Measurements from ENCODE around the gene NEU2. TPM values are rescaled to one million over a fixed set of nuclear protein-coding genes. Genes with fewer than 3 reads are reported as not detected.

The NEU2 gene
- polyA plus RNA-seq, 2 of the 4 experiments (the other 2 are of a cell fraction) = not detected

DNA sequence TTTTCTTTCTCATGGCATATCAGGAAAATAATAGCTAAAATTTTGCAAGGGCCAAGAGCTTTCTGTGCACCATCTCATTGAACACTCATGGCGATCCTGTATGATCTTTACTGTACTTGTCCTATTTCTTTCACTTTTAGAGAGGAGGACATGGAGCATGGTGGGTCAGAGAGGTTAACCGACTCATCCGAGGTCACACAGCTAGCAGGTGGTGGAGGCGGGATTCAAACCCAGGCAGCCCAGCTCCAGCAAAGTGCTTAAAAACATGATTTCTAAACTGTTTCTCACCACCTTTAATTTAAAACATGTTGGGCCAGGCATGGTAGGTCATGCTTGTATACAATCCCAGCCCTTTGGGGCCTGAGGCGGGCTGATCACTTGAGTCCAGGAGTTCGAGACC lies 25.8 kb upstream of the NEU2 start (continued):
- no peak for TF ChIP-seq CBX2 (IDR thresholded peaks at IDR 0.05; ENCODE audit: borderline replicate concordance, low read depth)

DNA sequence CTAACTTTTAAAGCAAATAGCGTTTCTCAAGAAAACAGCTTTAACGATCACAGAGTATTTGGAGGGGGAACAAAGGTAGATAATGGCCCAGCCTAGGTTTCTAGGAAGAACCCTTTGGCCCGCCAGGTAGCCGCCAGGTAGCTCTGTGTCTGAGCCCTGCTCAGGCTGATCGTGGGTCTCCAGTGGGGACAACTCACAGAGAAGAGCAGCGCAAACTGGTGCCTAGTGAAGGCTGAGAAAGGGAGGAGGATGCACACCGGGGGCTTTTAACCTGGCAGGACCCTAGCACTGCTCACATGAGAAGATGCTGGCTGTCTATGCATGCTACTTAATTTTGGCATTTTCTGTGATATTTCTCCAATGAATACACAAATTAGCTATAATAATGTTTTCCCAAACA lies 25.2 kb upstream of the NEU2 start:
- Histone ChIP-seq H3K4me2 (no peak overlapping the region), H3K27ac (no peak overlapping the region), H3K9me3 (no peaks in the 10 kb centered on the region), H3K4me3 (no peak overlapping the region), H3K4me1 (peaks cover 12% of the 10 kb centered on the region)
- DNase-seq (ENCODE audit: low read depth in 1 of 2, low spot score in 1 of 2) = no peak
- FAIRE-seq = no peak
- ChIA-PET CTCF (interaction anchor here (2.9 to 3.0 kb wide), 2 partner anchors 22 to 47 kb away, joined by 12 to 16 read pairs; no protein-coding TSS in a partner anchor), POLR2A (no interaction called here)
- TF ChIP-seq GATA3 (IDR thresholded peaks at IDR 0.05; ENCODE audit: borderline replicate concordance) (no peak), JUN (IDR thresholded peaks at IDR 0.05) (no peak)
- ATAC-seq = no peak
- WGBS (ENCODE audit: missing lambda C conversion rate) = 86% methylated on average over 7 of the region's 7 CpGs

DNA sequence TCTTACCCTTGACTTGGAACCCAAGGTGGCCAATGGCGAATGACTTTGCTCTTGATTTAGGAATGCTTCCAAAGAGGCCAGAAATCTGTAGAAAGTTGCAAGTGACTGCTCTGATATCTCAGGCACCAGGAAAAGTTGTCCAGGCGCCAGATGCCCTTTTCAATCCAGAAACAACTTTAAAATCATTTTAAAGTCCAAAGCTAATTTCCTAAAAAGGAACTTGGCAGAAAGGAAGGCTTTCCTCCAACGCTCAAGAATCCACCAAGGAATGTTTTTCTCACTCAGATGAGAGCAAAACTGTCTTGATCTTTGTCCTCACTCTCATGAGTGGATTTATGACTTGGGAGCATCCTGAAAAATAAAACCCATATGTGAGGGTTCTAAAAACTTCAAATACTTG lies 24.7 kb upstream of the NEU2 start:
- DNase-seq (ENCODE audit: low read depth in 1 of 2, low spot score in 1 of 2) (no peak), FAIRE-seq (no peak), ATAC-seq (no peak)
- 86% methylated on average over 3 of the region's 3 CpGs for WGBS (ENCODE audit: missing lambda C conversion rate)
- CTCF ChIA-PET = interaction anchor here (0.6 to 3.0 kb wide), 4 partner anchors 14 to 111 kb away, joined by 3 to 16 read pairs (median 10); no protein-coding TSS in a partner anchor
- no peak overlapping the region for H3K27ac ChIP-seq
- POLR2A ChIA-PET = no interaction called here
- no peak overlapping the region for H3K4me2 ChIP-seq
- H3K9me3 ChIP-seq = no peaks in the 10 kb centered on the region
- H3K4me1 ChIP-seq = peaks cover 17% of the 10 kb centered on the region
- TF ChIP-seq FOSB (CRISPR knock-in tag; IDR thresholded peaks at IDR 0.05) = no peak
- TF ChIP-seq, protein P1, sequence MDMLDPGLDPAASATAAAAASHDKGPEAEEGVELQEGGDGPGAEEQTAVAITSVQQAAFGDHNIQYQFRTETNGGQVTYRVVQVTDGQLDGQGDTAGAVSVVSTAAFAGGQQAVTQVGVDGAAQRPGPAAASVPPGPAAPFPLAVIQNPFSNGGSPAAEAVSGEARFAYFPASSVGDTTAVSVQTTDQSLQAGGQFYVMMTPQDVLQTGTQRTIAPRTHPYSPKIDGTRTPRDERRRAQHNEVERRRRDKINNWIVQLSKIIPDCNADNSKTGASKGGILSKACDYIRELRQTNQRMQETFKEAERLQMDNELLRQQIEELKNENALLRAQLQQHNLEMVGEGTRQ (IDR thresholded peaks at IDR 0.05) = no peak
- TF ChIP-seq CBX8 (IDR thresholded peaks at IDR 0.05) = no peak
- TF ChIP-seq, protein P2, sequence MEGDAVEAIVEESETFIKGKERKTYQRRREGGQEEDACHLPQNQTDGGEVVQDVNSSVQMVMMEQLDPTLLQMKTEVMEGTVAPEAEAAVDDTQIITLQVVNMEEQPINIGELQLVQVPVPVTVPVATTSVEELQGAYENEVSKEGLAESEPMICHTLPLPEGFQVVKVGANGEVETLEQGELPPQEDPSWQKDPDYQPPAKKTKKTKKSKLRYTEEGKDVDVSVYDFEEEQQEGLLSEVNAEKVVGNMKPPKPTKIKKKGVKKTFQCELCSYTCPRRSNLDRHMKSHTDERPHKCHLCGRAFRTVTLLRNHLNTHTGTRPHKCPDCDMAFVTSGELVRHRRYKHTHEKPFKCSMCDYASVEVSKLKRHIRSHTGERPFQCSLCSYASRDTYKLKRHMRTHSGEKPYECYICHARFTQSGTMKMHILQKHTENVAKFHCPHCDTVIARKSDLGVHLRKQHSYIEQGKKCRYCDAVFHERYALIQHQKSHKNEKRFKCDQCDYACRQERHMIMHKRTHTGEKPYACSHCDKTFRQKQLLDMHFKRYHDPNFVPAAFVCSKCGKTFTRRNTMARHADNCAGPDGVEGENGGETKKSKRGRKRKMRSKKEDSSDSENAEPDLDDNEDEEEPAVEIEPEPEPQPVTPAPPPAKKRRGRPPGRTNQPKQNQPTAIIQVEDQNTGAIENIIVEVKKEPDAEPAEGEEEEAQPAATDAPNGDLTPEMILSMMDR (IDR thresholded peaks at IDR 0.05) = no peak
- TF ChIP-seq RNF2 (IDR thresholded peaks at IDR 0.05; ENCODE audit: borderline replicate concordance, low read depth) = no peak
- no peak for TF ChIP-seq HOXA7 (CRISPR knock-in tag; IDR thresholded peaks at IDR 0.05)
- no peak for TF ChIP-seq HDAC2 (IDR thresholded peaks at IDR 0.05)
- no peak for TF ChIP-seq TFCP2L1 (CRISPR knock-in tag; IDR thresholded peaks at IDR 0.05)
- TF ChIP-seq RFX5 (IDR thresholded peaks at IDR 0.05) = no peak
- TF ChIP-seq, protein P3, sequence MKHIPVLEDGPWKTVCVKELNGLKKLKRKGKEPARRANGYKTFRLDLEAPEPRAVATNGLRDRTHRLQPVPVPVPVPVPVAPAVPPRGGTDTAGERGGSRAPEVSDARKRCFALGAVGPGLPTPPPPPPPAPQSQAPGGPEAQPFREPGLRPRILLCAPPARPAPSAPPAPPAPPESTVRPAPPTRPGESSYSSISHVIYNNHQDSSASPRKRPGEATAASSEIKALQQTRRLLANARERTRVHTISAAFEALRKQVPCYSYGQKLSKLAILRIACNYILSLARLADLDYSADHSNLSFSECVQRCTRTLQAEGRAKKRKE (CRISPR knock-in tag; IDR thresholded peaks at IDR 0.05; ENCODE audit: low read depth) = no peak
- no peak for TF ChIP-seq ZFP36 (IDR thresholded peaks at IDR 0.05; ENCODE audit: borderline replicate concordance, partially characterized antibody)
- no peak for TF ChIP-seq SMC3 (IDR thresholded peaks at IDR 0.05)
- no peak for TF ChIP-seq BHLHE40 (IDR thresholded peaks at IDR 0.05; ENCODE audit: low read depth, low read length)
- TF ChIP-seq ESRRA (IDR thresholded peaks at IDR 0.05; ENCODE audit: borderline replicate concordance, low read length) = no peak
- TF ChIP-seq MAZ (IDR thresholded peaks at IDR 0.05; ENCODE audit: borderline replicate concordance, low read depth, low read length) = no peak
- no peak for TF ChIP-seq HOXB5 (CRISPR knock-in tag; IDR thresholded peaks at IDR 0.05)
- TF ChIP-seq, protein P4, sequence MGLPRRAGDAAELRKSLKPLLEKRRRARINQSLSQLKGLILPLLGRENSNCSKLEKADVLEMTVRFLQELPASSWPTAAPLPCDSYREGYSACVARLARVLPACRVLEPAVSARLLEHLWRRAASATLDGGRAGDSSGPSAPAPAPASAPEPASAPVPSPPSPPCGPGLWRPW (IDR thresholded peaks at IDR 0.05) = no peak
- H3K4me3 ChIP-seq = no peak overlapping the region

DNA sequence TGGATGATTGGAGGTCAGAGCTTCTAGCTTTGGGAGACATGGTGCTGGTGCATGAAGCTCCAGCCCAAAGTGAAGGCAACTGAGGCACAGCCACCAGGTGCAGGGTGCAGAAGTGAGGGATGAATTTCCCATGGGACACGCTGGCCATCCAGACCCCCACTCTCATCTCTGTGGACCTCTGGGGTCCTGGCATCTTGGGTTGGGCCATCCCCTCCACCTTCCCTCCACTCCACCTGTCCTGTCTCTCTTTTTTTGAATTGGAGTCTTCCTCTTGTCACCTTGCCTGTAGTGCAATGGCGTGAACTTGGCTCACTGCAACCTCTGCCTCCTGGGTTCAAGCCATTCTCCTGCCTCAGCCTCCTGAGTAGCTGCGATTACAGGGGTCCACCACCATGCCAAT lies 22.8 kb upstream of the NEU2 start:
- H3K4me3 ChIP-seq = no peak overlapping the region
- no peaks in the 10 kb centered on the region for H3K9me3 ChIP-seq
- no peak for DNase-seq (ENCODE audit: low read depth in 1 of 2, low spot score in 1 of 2)
- ChIA-PET POLR2A (no interaction called here), CTCF (interaction anchor here (0.7 kb wide), 1 partner anchor 44 kb away, joined by 4 read pairs; no protein-coding TSS in a partner anchor)
- FAIRE-seq = no peak
- no peak overlapping the region for H3K27ac ChIP-seq
- peaks cover 25% of the 10 kb centered on the region for H3K4me1 ChIP-seq
- ATAC-seq = no peak
- H3K4me2 ChIP-seq = no peak overlapping the region
- 78% methylated on average over 3 of the region's 3 CpGs for WGBS (ENCODE audit: missing lambda C conversion rate)
- no peak for TF ChIP-seq GATA3 (IDR thresholded peaks at IDR 0.05; ENCODE audit: borderline replicate concordance)
- no peak for TF ChIP-seq FOSB (CRISPR knock-in tag; IDR thresholded peaks at IDR 0.05)
- TF ChIP-seq CHD4 (IDR thresholded peaks at IDR 0.05; ENCODE audit: borderline replicate concordance) = no peak
- TF ChIP-seq, protein P5, sequence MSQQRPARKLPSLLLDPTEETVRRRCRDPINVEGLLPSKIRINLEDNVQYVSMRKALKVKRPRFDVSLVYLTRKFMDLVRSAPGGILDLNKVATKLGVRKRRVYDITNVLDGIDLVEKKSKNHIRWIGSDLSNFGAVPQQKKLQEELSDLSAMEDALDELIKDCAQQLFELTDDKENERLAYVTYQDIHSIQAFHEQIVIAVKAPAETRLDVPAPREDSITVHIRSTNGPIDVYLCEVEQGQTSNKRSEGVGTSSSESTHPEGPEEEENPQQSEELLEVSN (IDR thresholded peaks at IDR 0.05; ENCODE audit: borderline replicate concordance, low read depth) = no peak
- no peak for TF ChIP-seq ZFP36 (IDR thresholded peaks at IDR 0.05; ENCODE audit: borderline replicate concordance, partially characterized antibody)
- TF ChIP-seq PHF8 (IDR thresholded peaks at IDR 0.05; ENCODE audit: borderline replicate concordance, low read depth) = no peak
- no peak for TF ChIP-seq RAD21 (conservative IDR thresholded peaks at IDR 0.05 in 1 of 2, IDR thresholded peaks at IDR 0.05 in 1 of 2)
- TF ChIP-seq MYC (IDR thresholded peaks at IDR 0.05; ENCODE audit: borderline replicate concordance, low read length) = no peak
- TF ChIP-seq RCOR1 (IDR thresholded peaks at IDR 0.05; ENCODE audit: low read depth, low read length) = no peak
- no peak for TF ChIP-seq HDAC2 (IDR thresholded peaks at IDR 0.05)
- TF ChIP-seq, protein P6, sequence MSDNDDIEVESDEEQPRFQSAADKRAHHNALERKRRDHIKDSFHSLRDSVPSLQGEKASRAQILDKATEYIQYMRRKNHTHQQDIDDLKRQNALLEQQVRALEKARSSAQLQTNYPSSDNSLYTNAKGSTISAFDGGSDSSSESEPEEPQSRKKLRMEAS (IDR thresholded peaks at IDR 0.05) = no peak
- TF ChIP-seq, protein P7, sequence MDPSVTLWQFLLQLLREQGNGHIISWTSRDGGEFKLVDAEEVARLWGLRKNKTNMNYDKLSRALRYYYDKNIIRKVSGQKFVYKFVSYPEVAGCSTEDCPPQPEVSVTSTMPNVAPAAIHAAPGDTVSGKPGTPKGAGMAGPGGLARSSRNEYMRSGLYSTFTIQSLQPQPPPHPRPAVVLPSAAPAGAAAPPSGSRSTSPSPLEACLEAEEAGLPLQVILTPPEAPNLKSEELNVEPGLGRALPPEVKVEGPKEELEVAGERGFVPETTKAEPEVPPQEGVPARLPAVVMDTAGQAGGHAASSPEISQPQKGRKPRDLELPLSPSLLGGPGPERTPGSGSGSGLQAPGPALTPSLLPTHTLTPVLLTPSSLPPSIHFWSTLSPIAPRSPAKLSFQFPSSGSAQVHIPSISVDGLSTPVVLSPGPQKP (IDR thresholded peaks at IDR 0.05; ENCODE audit: low read depth, low read length) = no peak

Measured in A549 (cell line).